Measurements from ENCODE around the gene MRPL32.

The MRPL32 gene

DNA sequence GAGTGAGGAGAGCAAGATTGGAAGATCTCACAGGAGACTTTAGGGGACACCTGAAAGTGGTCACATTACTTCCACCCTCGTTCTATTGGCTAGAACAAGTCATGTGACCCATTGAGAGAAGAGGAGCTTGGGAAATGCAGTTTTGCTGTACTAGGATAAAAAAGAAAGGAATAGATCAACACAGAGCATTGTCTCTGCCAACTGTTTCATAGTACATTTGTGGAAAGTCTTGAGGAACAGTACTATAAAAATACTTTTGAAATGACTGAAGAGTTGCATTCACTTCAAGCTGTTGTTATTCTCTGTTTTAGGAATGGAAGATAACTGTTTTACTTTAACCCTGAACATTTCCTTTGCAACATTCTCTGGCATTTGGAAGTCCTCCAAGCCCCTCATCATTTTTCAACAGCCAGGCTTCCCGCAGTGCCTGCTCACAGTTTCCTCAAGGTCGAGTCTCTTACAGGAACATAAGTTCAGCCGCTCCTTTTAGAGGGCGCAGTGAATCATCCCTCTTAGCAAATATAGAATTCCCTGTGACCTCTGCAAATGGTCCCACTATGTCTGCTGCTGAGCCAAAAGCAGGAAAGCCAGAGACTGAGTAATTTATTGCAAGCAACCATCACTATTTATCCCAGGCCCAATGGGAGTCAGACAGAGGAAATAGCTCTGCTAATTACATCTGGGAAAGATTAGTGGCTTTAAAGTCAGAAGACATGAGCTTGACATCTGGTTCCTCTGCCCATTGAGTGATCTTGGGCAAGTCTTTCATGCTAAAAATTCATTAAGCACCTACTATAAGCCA lies 40.7 kb downstream of the MRPL32 start:
- DNase-seq, result no peak

GRCh38 chr7:42976371-42976770 lies 44.2 kb downstream of the MRPL32 start:
- DNase-seq, result no peak

GRCh38 chr7:42978496-42978895 lies 46.3 kb downstream of the MRPL32 start:
- no peak for DNase-seq

DNA sequence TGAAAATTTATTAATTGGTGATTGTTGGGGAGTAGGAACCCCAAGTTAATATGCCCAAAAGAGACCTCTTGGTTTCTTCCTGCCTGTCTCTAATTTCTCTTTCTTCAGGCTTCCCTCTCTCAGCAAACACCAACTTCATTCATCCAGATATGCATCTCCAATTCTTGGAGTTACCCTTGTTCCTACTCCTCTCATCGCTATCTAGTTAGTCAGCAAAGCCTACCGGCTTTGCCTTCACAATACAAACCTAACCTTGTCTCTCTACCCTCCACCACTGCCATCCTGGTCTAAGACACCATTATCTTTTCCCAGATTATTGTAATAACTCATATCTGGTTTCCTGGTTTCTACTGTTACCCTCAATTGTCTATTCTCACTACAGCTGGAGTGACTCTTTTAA lies 47.9 kb downstream of the MRPL32 start:
- no peak for DNase-seq

DNA sequence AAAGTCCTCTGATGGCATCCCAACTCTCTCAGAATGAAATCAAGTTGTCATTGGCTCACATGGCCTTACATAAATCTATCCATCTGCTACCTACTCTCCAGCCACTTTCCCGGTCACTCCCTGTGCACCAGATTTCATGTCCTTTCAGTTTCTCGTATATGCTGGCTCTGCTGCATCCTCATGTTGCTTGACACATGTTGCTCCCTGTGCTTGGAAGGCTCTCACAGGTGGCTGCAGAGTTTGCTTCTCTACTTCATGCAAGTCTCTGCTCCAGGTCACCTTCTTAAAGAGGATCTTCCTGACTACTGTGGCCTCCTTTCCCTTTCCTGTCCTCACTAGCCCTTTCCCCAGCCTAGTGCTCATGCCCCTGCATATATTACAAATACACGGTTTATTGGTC lies 48.3 kb downstream of the MRPL32 start:
- no peak for DNase-seq

GRCh38 chr7:42981601-42982000 lies 49.4 kb downstream of the MRPL32 start:
- DNase-seq, result no peak

DNA sequence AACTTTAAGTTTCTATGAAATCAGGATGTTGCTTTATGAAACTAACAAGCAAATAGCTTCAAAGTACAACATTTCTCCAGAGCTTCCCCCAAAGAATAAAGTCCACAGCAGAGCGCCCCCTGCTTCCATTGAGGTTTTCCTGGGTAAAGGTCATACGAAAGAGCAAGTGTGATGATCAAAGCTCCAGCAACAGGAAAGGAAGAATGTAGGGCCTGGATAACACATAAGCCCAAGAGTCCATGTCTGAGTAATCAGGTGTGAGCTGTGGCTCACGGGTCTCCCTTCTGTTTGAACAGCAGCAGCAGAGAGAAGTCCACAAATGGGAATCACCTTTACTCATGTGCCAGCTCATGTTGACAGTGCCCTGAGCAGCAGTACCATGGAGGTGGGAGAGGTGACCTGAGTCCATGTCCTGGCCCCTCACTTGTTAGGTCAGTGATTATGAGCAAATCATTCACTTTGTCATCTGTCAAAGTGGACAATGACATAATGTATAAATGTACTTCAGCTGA lies 50.5 kb downstream of the MRPL32 start:
- DNase-seq, result no peak

DNA sequence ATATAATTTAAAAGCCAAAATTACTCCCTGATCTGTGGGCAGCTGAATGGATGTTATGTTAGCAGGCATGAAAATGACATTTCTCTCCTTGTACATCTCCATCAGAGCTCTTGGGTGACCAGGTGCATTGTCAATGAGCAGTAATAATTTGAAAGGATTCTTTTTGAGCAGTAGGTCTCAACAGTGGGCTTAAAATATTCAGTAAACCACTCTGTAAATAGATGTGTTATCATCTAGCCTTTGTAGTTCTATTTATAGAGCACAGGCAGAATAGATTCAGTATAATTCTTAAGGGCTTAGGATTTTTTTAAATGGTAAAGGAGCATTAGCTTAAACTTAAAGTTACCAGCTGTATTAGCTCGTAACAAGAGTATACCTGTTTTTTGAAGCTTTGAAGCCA lies 52.0 kb downstream of the MRPL32 start:
- DNase-seq, result no peak

DNA sequence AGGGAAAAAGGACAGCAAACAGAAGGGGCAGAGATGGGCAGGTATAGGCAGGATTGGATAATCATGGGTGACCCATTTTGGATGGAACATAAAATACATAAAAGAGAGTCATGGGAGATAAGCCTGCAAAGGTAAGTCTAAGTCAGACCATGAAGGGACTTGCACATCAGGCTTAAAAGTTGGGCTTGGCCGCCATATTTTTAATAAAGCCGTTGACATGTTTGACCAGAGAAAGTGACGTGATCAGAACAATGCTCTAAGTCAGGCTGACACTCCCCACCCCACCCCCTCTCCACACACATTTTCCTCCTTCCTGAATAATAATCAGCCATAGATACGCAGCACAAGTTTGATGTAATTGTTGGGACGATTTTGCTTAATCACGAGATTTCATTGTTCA lies 54.0 kb downstream of the MRPL32 start:
- no peak for DNase-seq

DNA sequence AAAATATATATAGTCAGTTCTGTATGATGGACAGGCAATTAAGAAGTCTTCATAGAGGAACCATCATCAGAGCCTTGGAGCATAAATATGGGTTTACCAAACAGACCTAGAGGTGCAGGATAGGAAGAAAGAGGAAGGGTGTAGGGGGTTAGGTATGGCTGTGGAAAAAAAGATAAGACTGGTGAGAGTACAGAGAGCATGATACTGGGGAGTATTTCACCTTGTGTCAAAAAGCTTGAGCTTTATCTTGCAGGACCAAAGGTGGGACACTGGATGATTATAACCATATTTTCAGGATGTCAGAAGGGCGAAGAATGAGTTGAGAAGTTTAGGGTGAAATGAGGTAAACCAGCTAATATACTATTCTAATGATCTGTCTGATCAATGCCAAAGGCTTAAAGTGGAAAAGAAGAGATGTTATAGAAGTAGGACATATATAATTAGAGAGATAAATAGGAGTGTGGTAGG lies 54.6 kb downstream of the MRPL32 start:
- DNase-seq, result no peak
